Loucy (cell line): ENCODE data around the gene STRN4.
"Not testable (repeated sequence)": the region's sequence is repeated elsewhere in the genome, so short reads cannot be mapped to it uniquely, and the experiment has no call there.

Source experiments
- H2AFZ ChIP-seq: fragments of 200-600 bp; sonication (generic); 2 replicates; pipeline ENCODE4 v1.6.0; 2016; ENCODE audit warnings: antibody characterized with exemption, mild to moderate bottlenecking, low read length, moderate library complexity
- H3F3A ChIP-seq: fragments of 200-600 bp; 2 replicates; pipeline ENCODE4 v1.6.0; 2016; ENCODE audit warnings: antibody characterized with exemption, low read depth, mild to moderate bottlenecking
- H3K27me3 ChIP-seq: fragments of 200-600 bp; sonication (generic); 2 replicates; pipeline ENCODE4 v1.6.1; 2014; ENCODE audit warnings: low read length, mild to moderate bottlenecking; ENCODE audit not compliant: insufficient read depth, poor library complexity, severe bottlenecking
- H3K36me3 ChIP-seq: fragments of 200-600 bp; sonication (generic); 2 replicates; pipeline ENCODE4 v1.6.1; 2016; ENCODE audit warnings: low read length; ENCODE audit not compliant: insufficient read depth
- H3K4me1 ChIP-seq: fragments of 200-600 bp; sonication (generic); 2 replicates; pipeline ENCODE4 v1.5.1; 2014; ENCODE audit warnings: low read length, mild to moderate bottlenecking; ENCODE audit not compliant: insufficient read depth, poor library complexity, severe bottlenecking
- H3K4me2 ChIP-seq: fragments of 200-600 bp; sonication (generic); 2 replicates; pipeline ENCODE4 v1.6.0; 2014; ENCODE audit warnings: antibody characterized with exemption, low read length, low read depth, mild to moderate bottlenecking; ENCODE audit not compliant: poor library complexity, severe bottlenecking
- H3K4me3 ChIP-seq: fragments of 200-600 bp; sonication (generic); 2 replicates; pipeline ENCODE4 v1.5.1; 2014; ENCODE audit warnings: low read length, mild to moderate bottlenecking, mixed read lengths; ENCODE audit not compliant: poor library complexity, severe bottlenecking
- H3K79me2 ChIP-seq: fragments of 200-600 bp; sonication (generic); 2 replicates; pipeline ENCODE4 v1.6.1; 2014; ENCODE audit warnings: low read length; ENCODE audit not compliant: insufficient read depth
- H3K9ac ChIP-seq: fragments of 200-600 bp; sonication (generic); 2 replicates; pipeline ENCODE4 v1.6.0; 2014; ENCODE audit warnings: mild to moderate bottlenecking, low read depth, low read length, moderate library complexity; ENCODE audit not compliant: poor library complexity, severe bottlenecking
- H3K9me2 ChIP-seq: fragments of 200-600 bp; sonication (generic); replicated peaks from 2 replicates; pipeline ENCODE4 v1.6.1; 2016; ENCODE audit warnings: low read depth, low read length, mixed read lengths
- H3K9me3 ChIP-seq: fragments of 200-600 bp; sonication (generic); 2 replicates; pipeline ENCODE4 v1.6.1; 2014; ENCODE audit warnings: mild to moderate bottlenecking, antibody characterized with exemption, low read length, low read depth; ENCODE audit not compliant: insufficient read depth
- H4K20me1 ChIP-seq: fragments of 200-600 bp; sonication (generic); 2 replicates; pipeline ENCODE4 v1.6.0; 2014; ENCODE audit warnings: antibody characterized with exemption, low read length, mild to moderate bottlenecking; ENCODE audit not compliant: insufficient read depth, poor library complexity, severe bottlenecking
- CTCF ChIP-seq: fragments of 200-600 bp; sonication (generic); conservative IDR thresholded peaks from 2 replicates; pipeline ENCODE4 v1.5.1; 2014; ENCODE audit warnings: mild to moderate bottlenecking, antibody characterized with exemption, low read length
- EZH2phosphoT487 ChIP-seq: fragments of 200-600 bp; IDR thresholded peaks from 2 replicates; pipeline ENCODE4 v1.6.1; 2018; ENCODE audit warnings: antibody characterized with exemption, mild to moderate bottlenecking, moderate library complexity, borderline replicate concordance

STRN4 gene

GRCh38 chr19:46714444-46715106, 31.7 kb downstream of the STRN4 start:
- H3K4me1 ChIP-seq = peaks cover 37% of the 10 kb centered on the region
- H4K20me1 ChIP-seq = peaks cover 38% of the 10 kb centered on the region

GRCh38 chr19:46713781-46714443, 32.3 kb downstream of the STRN4 start:
- peak overlapping the region; percentile 85 for H3K4me3 ChIP-seq
- no peak overlapping the region; the same call in 1 of the 2 replicates for H2AFZ ChIP-seq
- TF ChIP-seq EZH2phosphoT487 = no peak
- TF ChIP-seq CTCF = no peak
- peaks cover 15% of the 10 kb centered on the region for H3F3A ChIP-seq
- H3K36me3 ChIP-seq = peaks cover 21% of the 10 kb centered on the region; the same call in 1 of the 2 replicates
- H4K20me1 ChIP-seq = peaks cover 38% of the 10 kb centered on the region
- H3K4me2 ChIP-seq = peak overlapping the region; percentile 98
- H3K79me2 ChIP-seq = peaks cover 67% of the 10 kb centered on the region
- no peaks in the 10 kb centered on the region for H3K9me3 ChIP-seq
- H3K9ac ChIP-seq = peak overlapping the region; percentile 100
- peaks cover 8% of the 10 kb centered on the region for H3K27me3 ChIP-seq
- no peaks in the 10 kb centered on the region for H3K9me2 ChIP-seq
- H3K4me1 ChIP-seq = peaks cover 30% of the 10 kb centered on the region

More at GRCh38 chr19:46714444-46715106, 31.7 kb downstream of the STRN4 start:
- H3K4me2 ChIP-seq = peak overlapping the region; percentile 98
- no peak for TF ChIP-seq EZH2phosphoT487
- no peak for TF ChIP-seq CTCF
- peaks cover 8% of the 10 kb centered on the region for H3K27me3 ChIP-seq
- H3F3A ChIP-seq = peaks cover 16% of the 10 kb centered on the region
- H3K4me3 ChIP-seq = peak overlapping the region; percentile 85
- H3K36me3 ChIP-seq = peaks cover 15% of the 10 kb centered on the region; the same call in 1 of the 2 replicates
- H3K9ac ChIP-seq = peak overlapping the region; percentile 100
- no peak overlapping the region for H2AFZ ChIP-seq
- H3K79me2 ChIP-seq = peaks cover 67% of the 10 kb centered on the region
- H3K9me3 ChIP-seq = no peaks in the 10 kb centered on the region
- H3K9me2 ChIP-seq = no peaks in the 10 kb centered on the region

GRCh38 chr19:46712768-46713338, 33.4 kb downstream of the STRN4 start:
- peaks cover 21% of the 10 kb centered on the region; the same call in 1 of the 2 replicates for H3K36me3 ChIP-seq
- H3K79me2 ChIP-seq = peaks cover 67% of the 10 kb centered on the region

More at GRCh38 chr19:46712768-46713338, 33.4 kb downstream of the STRN4 start:
- H3F3A ChIP-seq, H3K9me2 ChIP-seq, H3K9me3 ChIP-seq, H3K27me3 ChIP-seq, H2AFZ ChIP-seq: not testable (repeated sequence)
- H3K9ac ChIP-seq = peak overlapping the region; percentile 100
- H3K4me1 ChIP-seq = peaks cover 22% of the 10 kb centered on the region
- peak overlapping the region; percentile 85 for H3K4me3 ChIP-seq
- peak overlapping the region; percentile 98 for H3K4me2 ChIP-seq
- H4K20me1 ChIP-seq = peaks cover 38% of the 10 kb centered on the region
